Activated T-cell treated with anti-CD3 and anti-CD28 coated beads, Interleukin-2, amount 50 U/mL, for 48 hours (primary cell): ENCODE measurements around the gene AKT1S1.
A peak's percentile ranks its signal among the peaks of the same experiment; 100 is the strongest.

Experiments used
- DNase-seq, 2 experiments: peaks; one replicate each; pipeline ENCODE4 v3.0.0-alpha.2; 2020

The AKT1S1 gene

DNA sequence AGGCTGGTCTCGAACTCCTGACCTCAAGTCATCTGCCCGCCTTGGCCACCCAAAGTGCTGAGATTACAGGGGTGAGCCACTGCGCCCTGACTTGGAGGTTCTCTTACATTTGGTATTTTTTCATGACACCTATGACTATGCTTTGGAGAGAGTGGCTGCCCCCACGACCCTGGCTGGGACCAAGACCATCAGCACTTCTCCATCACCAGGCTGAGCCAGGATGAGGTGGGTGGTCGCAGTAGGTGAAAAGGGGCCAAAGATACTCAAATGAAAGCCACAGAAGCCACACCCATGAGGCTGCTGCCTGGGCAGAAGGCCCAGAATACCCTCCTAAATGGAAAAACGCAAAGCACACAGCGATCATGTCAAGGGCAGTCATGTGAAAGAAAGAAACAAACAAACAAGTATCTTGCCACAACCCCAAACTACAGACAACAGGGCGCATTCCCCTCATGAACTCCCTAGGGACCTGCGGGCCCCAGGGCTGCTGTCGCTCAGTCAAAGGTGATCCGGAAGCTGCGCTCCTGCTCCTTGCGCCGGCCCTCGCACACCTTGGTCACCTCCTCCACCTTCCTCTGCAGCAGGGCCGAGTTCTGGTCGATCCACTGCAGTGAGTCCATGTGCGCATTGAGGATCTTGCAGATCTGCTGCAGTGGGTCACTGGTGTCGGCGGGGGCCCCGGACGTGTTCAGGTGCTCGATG, 30.7 kb upstream of the AKT1S1 start:
- DNase-seq, result no peak

- DNase-seq, result no peak
These were observed 29.9 kb upstream of the AKT1S1 start for GRCh38 chr19:49906879-49907564.

DNA sequence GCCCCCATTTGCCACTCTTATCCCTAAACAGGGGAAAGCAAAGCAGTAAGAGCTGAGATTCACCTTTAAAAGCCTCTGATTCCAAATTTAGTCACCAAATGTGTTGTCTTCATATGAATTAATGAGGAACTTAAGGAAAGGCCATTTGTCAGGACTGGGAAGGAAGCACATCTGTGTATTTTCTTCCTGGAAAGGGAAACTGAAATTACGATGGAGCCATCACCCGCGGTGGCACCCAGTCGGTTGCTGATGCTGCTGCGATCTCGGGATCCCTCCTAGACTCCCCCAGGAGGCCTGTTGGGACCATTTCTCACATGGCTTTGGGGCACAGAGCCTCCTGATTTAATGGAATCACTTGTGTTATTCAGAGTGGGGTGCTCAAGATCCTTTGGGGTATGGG, 27.0 kb upstream of the AKT1S1 start:
- no peak for DNase-seq

GRCh38 chr19:49896863-49897621, 19.9 kb upstream of the AKT1S1 start, which contains the start of gene IL4I1:
Gene IL4I1 (minus strand): TSS chr19:49896887. CDS start chr19:49896160, 727 bp downstream.
- DNase-seq, result peak; percentile 74 to 79

DNA sequence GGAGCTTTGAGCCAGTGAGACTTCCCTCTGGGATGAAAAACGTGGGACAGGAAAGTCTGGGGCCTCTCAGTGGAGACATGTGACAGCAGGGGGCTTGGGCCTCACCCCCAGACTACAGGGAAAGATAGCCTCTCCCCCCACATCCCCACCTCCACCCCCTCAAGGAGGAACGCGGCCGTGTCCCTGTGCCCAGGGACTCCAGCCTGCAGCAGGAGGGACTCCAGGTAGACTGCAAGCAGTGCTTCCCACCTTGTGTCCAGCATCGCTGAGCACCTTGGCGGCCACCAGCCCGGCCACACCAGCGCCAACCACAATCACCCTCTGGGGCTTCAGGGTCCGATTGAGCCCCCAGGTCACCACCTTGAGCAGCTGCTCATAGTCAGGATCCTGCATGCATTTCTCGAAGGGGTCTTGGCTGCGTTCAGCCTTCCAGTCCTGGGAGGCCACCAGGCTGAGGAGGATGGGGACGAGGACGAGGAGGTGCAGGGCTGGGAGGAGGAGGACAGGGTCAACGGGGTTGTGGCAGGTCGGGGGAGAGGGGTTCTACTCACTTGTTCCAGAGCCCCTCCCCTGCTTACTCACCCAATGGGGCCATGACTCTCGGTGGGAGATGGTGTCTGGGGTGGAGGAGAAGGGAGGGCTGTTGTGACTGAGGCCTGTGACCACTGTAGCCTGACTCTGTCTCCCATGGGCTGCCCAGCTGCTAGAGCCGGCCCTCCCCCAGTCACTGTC, 18.6 kb upstream of the AKT1S1 start:
- DNase-seq, result peak; percentile 63 to 65

DNA sequence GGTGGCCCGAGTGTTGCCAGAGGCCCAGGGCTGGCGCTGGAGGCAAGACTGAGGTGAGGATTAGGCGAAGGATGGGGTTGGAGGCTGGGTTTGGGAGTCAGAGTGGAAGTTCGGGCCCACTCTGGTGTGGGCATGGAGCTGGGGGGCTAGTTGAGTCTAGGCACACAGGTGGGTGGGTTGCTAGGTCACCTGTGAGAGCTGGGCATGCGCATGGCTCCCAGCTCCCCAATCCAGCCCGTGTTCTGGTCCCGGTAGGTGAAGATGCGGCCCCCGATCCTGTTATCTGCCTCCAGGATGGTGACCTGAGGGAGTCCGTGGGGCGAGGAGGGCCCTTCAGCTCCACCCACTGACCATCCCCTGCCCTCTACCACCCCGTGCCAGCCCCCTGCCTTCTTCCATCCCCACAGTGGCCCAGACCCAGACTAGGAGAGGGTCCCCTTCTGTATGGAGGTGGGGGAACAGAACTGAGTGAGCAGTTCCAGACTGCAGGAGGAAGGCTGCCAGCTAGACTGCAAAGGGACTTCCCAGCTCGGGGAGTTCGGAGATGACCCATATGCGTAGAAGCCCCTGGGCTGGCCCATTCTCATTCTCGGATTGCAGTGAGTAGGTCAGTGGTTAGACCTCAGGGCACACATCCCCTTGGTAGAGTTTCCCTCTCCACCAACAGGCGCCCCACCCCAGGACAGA, 17.9 kb upstream of the AKT1S1 start:
- peak; percentile 65 to 74 for DNase-seq

DNA sequence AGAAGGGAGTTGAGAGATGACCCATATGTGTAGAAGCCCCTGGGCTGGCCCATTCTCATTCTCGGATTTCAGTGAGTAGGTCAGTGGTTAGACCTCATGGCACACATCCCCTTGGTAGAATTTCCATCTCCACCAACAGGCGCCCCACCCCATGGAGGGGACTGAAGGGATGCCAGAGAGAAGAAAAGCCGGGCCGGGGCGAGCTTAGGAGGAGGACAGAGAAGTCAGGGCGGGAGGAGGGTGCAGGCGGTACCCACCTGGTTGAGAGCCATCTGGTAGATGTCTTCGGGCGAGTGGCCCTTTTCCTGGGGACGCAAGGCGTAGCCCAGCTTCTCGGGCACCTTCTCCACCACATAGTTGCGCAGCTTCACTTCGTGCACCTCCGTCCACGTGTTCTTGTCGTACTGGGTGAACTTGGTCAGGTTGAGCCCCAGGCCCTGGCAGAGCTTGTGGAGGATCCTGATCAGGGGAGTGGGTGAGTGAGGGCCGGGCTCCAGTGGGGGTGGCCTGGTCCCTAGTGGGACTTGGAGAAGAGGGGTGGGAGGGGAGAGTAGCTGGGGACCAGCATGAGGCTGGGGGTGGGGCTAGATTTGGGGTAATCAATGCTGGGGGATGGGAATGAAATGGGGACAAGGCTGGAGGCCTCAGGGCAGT, 17.0 kb upstream of the AKT1S1 start:
- DNase-seq, result no peak

DNA sequence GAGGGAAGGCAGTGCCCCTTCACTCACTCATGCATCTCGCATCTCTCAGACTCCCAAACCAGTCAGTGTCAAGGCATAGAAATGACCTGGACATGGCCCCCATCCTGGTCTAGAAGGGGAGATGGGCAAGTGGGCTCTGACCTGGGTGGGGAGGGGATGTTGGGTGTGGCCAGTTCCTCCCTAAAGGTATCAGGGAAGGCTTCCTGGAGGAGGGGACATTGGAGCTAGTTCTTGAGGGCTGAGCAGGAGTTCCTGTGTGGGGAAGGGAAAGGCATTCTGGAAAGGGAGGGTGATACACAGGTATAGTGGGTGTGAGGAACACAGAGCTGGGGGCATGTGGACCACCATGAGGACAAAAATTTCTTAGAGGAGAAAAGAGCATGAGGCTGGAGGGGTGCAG, 15.6 kb upstream of the AKT1S1 start:
- no peak for DNase-seq

- DNase-seq, result no peak
These were observed 14.2 kb upstream of the AKT1S1 start for GRCh38 chr19:49891393-49891792.

DNA sequence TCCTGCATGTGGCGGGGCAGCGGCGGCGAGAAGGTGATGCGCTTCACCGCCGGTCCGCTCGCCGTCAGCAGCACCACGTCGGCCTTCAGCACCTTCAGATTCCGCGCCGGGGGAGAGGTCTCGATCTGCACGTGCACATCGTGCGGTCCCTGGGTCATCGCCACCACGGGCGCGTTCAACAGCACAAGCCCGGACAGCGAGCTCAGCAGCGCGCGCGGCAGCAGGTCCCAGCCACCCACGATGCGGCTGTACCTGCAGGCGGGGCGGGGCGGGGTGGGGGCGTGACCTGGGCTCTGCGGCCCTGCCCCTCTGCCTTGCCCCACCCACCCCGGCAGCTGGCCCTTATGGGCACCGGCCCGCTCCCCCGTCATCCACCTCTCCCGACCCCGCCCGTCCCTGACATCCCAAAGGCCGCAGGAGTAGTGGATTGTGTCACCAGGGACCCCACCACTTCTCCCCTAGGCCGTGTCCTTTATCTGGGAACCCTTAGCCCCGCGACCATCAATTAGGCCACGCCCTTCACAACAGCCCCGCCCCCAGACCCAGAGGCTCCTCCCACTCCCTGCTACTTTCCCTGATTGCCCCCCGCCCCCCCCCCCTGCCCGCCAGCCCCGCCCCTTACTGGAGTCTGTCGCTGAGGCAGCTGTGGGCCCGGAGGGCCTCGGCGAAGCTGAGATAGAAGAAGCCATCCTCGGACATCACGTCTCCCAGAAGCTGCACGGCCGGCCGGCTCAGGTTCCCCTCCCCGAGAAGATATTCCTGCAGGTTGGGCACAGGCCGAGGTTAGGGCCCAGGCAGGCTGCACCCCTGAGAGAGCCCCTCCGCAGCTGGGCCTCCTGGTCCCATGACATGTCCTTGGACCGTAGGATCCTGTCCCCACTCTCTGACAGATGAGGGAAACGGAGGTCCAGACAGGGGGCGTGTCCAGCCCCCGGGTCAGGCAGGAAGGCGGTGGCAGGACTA, 13.5 kb upstream of the AKT1S1 start:
- DNase-seq, result peak; percentile 76 to 81

DNA sequence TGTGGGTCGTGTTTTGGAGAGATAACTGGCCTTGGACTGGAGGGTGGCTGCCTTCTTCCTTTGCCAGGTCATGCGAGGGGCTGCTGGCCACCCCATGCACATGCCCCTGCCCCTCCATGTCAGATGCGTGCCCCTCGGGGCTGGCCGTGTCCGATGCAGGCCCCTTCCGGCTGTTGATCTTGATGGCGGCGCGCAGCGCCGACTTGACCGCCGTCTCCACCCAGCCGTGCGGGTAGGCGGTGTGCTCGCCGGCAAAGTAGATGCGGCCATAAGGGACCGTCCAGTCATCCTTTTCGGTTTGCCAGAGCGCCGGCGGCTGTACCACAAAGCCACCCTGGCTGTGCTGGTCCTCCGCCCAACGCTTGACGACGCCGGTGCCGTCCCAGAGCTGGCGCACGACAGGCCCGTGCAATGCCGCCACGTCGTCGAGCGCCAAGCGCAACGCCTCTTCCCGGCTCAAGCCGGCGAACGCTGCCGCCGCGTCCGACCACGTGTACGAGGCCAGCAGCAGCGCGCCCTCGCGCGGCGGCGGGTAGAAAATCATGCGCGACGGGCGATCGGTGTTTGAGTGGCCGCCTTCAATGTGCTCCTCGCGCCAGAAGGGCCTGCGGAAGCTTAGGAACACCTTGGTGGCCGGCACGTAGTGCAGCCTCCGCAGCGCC, 12.7 kb upstream of the AKT1S1 start:
- peak; percentile 82 to 87 for DNase-seq

- no peak for DNase-seq
These were observed 12.0 kb upstream of the AKT1S1 start for GRCh38 chr19:49889038-49889686.

DNA sequence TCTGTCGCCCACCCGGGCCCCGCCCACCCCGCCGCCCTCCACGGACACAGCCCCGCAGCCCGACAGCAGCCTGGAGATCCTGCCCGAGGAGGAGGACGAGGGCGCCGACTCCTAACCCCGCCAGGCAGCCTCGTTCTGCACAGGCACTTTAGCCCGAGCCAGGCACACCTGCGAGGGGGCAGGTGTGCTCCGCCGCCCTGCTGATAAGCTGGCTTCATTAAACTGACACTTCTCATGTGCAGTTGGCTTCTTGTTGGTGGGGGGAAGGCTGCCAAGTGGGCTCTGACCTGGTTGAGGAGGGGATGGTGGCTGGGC, 11.3 kb upstream of the AKT1S1 start:
- DNase-seq, result no peak

DNA sequence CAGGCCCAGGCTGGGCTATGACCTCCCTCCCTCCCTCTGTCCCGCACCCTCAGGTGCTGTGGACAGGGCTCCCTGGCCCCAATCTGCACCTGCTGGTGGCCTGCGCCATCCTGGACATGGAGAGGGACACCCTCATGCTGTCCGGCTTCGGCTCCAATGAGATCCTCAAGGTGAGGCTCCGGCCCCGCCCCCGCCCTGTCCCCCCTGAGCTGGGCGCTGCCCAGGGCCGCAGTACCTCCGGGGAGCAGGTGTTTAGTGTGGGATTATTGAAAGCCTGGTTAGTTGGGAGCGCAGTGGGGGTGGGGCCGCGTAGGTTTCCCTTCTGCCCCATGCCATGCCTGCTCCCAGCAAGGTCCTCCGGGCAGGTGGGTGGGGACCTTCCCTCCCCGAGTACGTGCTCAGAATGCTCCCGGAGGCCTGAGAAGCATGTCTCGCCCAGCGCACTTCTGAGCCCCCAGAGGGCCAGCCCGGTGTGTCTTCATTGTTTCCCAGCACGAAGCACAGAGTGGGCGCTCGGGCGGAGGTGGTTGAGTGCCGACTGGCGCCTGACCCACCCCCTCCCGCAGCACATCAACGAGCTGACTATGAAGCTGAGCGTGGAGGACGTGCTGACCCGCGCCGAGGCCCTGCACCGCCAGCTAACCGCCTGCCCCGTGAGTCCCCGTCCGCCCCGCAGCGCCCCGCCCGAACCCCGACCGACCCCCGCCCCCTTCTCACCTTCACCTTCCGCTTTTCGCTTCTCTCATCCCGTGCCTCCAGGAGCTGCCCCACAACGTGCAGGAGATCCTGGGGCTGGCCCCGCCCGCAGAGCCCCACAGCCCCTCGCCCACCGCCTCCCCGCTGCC, 10.7 kb upstream of the AKT1S1 start:
- peak in 1 of 2 experiments; percentile 19 for DNase-seq

GRCh38 chr19:49887037-49887664, 10.0 kb upstream of the AKT1S1 start:
- no peak for DNase-seq

GRCh38 chr19:49884760-49885159, 7.6 kb upstream of the AKT1S1 start:
- DNase-seq, result no peak

DNA sequence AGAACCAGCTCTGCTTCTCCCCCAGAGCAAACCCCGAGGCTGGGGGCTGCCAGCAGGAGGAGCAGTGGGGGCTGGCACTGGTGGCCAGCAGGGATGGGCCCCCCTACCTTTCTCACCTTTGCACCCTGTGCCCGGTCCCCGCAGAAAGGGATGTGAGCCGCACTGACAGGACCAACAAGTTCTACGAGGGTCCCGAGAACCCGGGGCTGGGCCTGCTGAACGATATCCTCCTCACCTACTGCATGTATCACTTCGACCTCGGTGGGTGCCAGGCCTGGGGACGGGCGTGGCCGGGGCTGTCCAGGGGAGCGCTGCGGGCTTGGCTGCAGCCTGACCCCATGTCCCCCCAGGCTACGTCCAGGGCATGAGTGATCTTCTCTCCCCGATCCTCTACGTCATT, 7.0 kb upstream of the AKT1S1 start:
- no peak for DNase-seq

DNA sequence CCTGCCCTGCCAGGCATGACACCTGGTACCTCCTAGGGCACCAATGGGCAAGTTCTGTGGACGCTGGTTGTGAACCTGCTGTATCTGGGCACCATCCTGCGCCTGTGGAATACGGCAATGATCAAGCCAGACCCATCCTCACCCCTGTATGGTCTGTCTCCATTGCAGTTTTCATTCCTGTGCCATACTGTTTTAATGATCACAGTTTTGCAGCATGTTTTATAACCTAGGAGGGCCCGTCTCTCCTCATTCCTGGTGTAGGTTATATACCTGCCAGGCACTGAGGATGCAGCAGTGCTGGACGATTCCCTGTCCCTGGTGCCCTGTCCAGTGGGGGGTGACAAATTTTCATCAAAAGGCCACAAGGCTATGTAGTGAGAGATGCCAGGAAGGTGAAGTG, 5.9 kb upstream of the AKT1S1 start:
- no peak for DNase-seq
